GM18526 (cell line): ENCODE measurements around the gene MAGEA3.

Experiments
- POLR2A ChIP-seq: IDR thresholded peaks from 3 replicates; pipeline ENCODE4 v1.6.1; 2011; ENCODE audit not compliant: insufficient read length; ENCODE audit errors: extremely low read depth

MAGEA3 gene

DNA sequence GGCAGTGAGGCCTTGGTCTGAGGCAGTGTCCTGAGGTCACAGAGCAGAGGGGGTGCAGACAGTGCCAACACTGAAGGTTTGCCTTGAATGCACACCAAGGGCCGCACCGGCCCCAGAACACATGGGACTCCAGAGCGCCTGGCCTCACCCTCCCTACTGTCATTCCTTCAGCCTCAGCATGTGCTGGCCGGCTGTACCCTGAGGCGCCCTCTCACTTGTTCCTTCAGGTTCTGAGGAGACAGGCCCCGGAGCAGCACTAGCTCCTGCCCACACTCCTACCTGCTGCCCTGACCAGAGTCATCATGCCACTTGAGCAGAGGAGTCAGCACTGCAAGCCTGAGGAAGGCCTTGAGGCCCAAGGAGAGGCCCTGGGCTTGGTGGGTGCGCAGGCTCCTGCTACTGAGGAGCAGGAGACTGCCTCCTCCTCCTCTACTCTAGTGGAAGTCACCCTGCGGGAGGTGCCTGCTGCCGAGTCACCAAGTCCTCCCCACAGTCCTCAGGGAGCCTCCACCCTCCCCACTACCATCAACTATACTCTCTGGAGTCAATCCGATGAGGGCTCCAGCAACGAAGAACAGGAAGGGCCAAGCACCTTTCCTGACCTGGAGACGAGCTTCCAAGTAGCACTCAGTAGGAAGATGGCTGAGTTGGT lies 37.4 kb downstream of the MAGEA3 start:
- no peak for TF ChIP-seq POLR2A

DNA sequence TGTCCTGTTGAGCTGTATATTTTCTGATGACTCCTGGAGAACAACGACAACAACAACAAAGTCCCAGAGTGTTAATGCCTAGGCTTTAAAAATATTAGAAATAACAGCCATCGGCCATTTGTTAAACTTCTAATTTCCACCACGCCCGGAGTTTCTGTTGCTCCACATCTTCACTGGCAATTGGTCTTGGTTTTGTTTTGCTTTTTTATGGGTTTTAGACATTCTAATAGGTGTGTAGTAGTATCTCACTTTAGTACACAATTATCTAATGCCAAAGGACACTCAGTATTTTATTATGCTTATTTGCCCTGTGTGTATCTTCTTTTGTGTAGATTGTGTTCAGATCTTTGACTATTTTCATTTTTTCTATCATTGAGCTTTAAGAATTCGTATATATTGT lies 40.0 kb downstream of the MAGEA3 start:
- TF ChIP-seq POLR2A, result no peak
